Mesenchymal stem cell (in vitro differentiated cells and primary cell): Measurements from ENCODE around the gene CEP83.

Experiments used
- DNase-seq: peaks from one replicate; pipeline ENCODE4 v3.0.0-alpha.2; 2013
- H2AFZ ChIP-seq: one replicate; pipeline ENCODE4 v1.6.1; 2013; ENCODE audit warnings: low read depth, mild to moderate bottlenecking, control low read depth, inconsistent platforms, low read length, moderate library complexity
- H2AK5ac ChIP-seq: 2 replicates; pipeline ENCODE4 v1.6.1; 2013; ENCODE audit warnings: low read length, moderate library complexity, mild to moderate bottlenecking, inconsistent platforms; ENCODE audit not compliant: severe bottlenecking
- H2BK120ac ChIP-seq: one replicate; pipeline ENCODE4 v1.6.1; 2013; ENCODE audit warnings: low read depth, mild to moderate bottlenecking, inconsistent platforms, low read length, moderate library complexity
- H2BK12ac ChIP-seq, 2 experiments: one replicate each; pipeline ENCODE4 v1.6.1; 2013; ENCODE audit warnings: inconsistent platforms in 2 of 2, low read length in 2 of 2, mild to moderate bottlenecking in 2 of 2, moderate library complexity in 2 of 2, control low read depth in 1 of 2
- H2BK15ac ChIP-seq: one replicate; pipeline ENCODE4 v1.6.1; 2013; ENCODE audit warnings: mild to moderate bottlenecking, low read depth, inconsistent platforms; ENCODE audit not compliant: poor library complexity, severe bottlenecking
- H2BK5ac ChIP-seq: 2 replicates; pipeline ENCODE4 v1.6.1; 2013; ENCODE audit warnings: low read depth, mild to moderate bottlenecking, low read length, control low read depth, inconsistent platforms; ENCODE audit not compliant: poor library complexity, severe bottlenecking
- H3K14ac ChIP-seq, 2 experiments: one replicate each; pipeline ENCODE4 v1.6.1; 2013; ENCODE audit warnings: inconsistent platforms in 2 of 2, low read length in 2 of 2, control low read depth in 1 of 2, mild to moderate bottlenecking in 1 of 2, moderate library complexity in 1 of 2
- H3K18ac ChIP-seq, 2 experiments: one replicate each; pipeline ENCODE4 v1.6.1; 2013; ENCODE audit warnings: inconsistent platforms in 2 of 2, low read length in 2 of 2, control low read depth in 1 of 2, low read depth in 1 of 2, mild to moderate bottlenecking in 1 of 2
- H3K23ac ChIP-seq, 2 experiments: one replicate each; pipeline ENCODE4 v1.6.1; 2013; ENCODE audit warnings: inconsistent platforms in 2 of 2, low read length in 2 of 2, mild to moderate bottlenecking in 2 of 2, moderate library complexity in 2 of 2, control low read depth in 1 of 2
- H3K27ac ChIP-seq: 2 replicates; pipeline ENCODE4 v1.5.1; 2013; ENCODE audit warnings: mild to moderate bottlenecking, moderate library complexity, low read length, control low read depth, inconsistent platforms; ENCODE audit not compliant: poor library complexity, severe bottlenecking
- H3K27me3 ChIP-seq, 2 experiments: 2 replicates each; pipeline versions ENCODE4 v1.6.1 to v1.7.0; 2013; ENCODE audit warnings: low read length in 2 of 2, mild to moderate bottlenecking in 2 of 2, moderate library complexity in 2 of 2, control low read depth in 1 of 2, inconsistent platforms in 1 of 2; ENCODE audit not compliant: control insufficient read depth in 1 of 2, insufficient read depth in 1 of 2
- H3K36me3 ChIP-seq, 2 experiments: 2 replicates each; pipeline versions ENCODE4 v1.6.1 to v1.7.0; 2013; ENCODE audit warnings: low read length in 2 of 2, control low read depth in 1 of 2, inconsistent platforms in 1 of 2, low read depth in 1 of 2, mild to moderate bottlenecking in 1 of 2; ENCODE audit not compliant: insufficient read depth in 2 of 2, control insufficient read depth in 1 of 2
- H3K4ac ChIP-seq, 2 experiments: one replicate each; pipeline ENCODE4 v1.6.1; 2013; ENCODE audit warnings: inconsistent platforms in 2 of 2, low read length in 2 of 2, mild to moderate bottlenecking in 2 of 2, moderate library complexity in 2 of 2, control low read depth in 1 of 2, low read depth in 1 of 2
- H3K4me1 ChIP-seq: 2 replicates; pipeline ENCODE4 v1.6.1; 2013; ENCODE audit warnings: low read depth, low read length, control low read depth; ENCODE audit not compliant: control insufficient read depth, insufficient read depth
- H3K4me2 ChIP-seq: 2 replicates; pipeline ENCODE4 v1.6.1; 2013; ENCODE audit warnings: low read length, mild to moderate bottlenecking, inconsistent platforms; ENCODE audit not compliant: poor library complexity, severe bottlenecking
- H3K4me3 ChIP-seq, 2 experiments: 2 replicates each; pipeline versions ENCODE4 v1.5.1 to v1.7.0; 2013; ENCODE audit warnings: low read length in 2 of 2, mild to moderate bottlenecking in 2 of 2, control low read depth in 1 of 2, low read depth in 1 of 2; ENCODE audit not compliant: insufficient read depth in 1 of 2
- H3K79me1 ChIP-seq: replicated peaks from 2 replicates; pipeline ENCODE4 v1.6.1; 2013; ENCODE audit warnings: mild to moderate bottlenecking, control low read depth, low read length, inconsistent platforms; ENCODE audit not compliant: poor library complexity, severe bottlenecking
- H3K9ac ChIP-seq: 2 replicates; pipeline ENCODE4 v1.7.0; 2013; ENCODE audit warnings: mild to moderate bottlenecking, low read length, moderate library complexity
- H3K9me3 ChIP-seq: 2 replicates; pipeline ENCODE4 v1.7.0; 2013; ENCODE audit warnings: mild to moderate bottlenecking, low read length; ENCODE audit not compliant: control insufficient read depth
- H4K8ac ChIP-seq: one replicate; pipeline ENCODE4 v1.6.1; 2013; ENCODE audit warnings: inconsistent platforms, mild to moderate bottlenecking, low read length, moderate library complexity
- H4K91ac ChIP-seq: one replicate; pipeline ENCODE4 v1.6.1; 2013; ENCODE audit warnings: mild to moderate bottlenecking, low read length, inconsistent platforms
- WGBS: methylation state at CpG from one replicate; pipeline ENCODE4 v1.1.7; 2013; ENCODE audit warnings: mixed read lengths; 5-methylcytosine and 5-hydroxymethylcytosine counted together

CEP83 gene

DNA sequence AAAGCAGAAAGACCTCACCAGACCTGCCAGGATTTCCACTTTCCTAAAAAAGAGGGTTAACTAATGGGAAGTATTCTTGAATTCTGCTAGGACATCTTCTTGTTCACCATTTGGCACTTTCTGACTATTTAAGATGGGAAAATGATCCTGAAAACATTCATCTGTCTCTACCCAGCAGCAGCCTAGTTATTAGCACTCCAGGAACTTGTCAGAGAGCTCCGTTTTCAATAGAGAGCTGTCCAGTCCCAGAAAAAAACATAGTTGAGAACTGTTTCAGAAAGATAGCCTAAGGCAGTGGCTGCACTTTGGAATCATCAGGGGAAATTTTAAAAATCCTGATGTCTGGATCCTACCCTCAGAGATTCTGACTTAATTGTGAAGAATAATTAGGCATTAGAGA, 22.1 kb upstream of the CEP83 start:
- 65% methylated on average over 1 of the region's 1 CpG for WGBS
- H3K9me3 ChIP-seq: no peaks in the 10 kb centered on the region

DNA sequence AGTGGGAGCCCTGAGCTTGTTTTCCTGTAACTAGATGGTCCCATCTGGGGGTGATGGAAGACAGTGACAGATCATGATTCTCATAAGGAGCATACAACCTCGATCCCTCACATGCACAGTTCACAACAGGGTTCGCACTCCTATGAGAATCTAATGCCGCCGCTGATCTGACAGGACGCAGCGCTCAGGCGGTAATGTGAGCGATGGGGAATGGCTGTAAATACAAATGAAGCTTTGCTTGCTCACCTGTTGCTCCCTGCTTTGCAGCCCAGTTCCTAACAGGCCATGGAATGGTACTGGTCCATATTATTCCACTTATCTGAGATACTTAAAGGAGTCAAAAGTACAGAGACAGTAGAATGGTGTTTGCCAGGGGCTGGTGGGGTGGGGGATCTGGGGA, 9.9 kb upstream of the CEP83 start:
- no peaks in the 10 kb centered on the region for H3K36me3 ChIP-seq
- no peaks in the 10 kb centered on the region for H3K79me1 ChIP-seq
- no peak overlapping the region for H4K91ac ChIP-seq
- H3K4ac ChIP-seq: no peak overlapping the region
- no peaks in the 10 kb centered on the region for H3K27me3 ChIP-seq
- no peak overlapping the region for H3K18ac ChIP-seq
- H2BK15ac ChIP-seq: no peak overlapping the region
- H2BK5ac ChIP-seq: no peak overlapping the region
- no peak overlapping the region for H2BK12ac ChIP-seq
- no peak overlapping the region for H3K4me2 ChIP-seq
- H3K23ac ChIP-seq: no peak overlapping the region
- no peak overlapping the region for H2BK120ac ChIP-seq
- no peak overlapping the region for H3K9ac ChIP-seq
- H2AK5ac ChIP-seq: no peak overlapping the region
- no peaks in the 10 kb centered on the region for H3K9me3 ChIP-seq
- H3K27ac ChIP-seq: no peak overlapping the region
- H2AFZ ChIP-seq: no peak overlapping the region
- H3K4me1 ChIP-seq: no peaks in the 10 kb centered on the region
- no peak for DNase-seq
- no peak overlapping the region for H4K8ac ChIP-seq
- H3K4me3 ChIP-seq: no peak overlapping the region
- 84% methylated on average over 7 of the region's 8 CpGs for WGBS
- no peak overlapping the region for H3K14ac ChIP-seq

More for the DNA sequence above, 22.1 kb upstream of the CEP83 start:
- H2AK5ac ChIP-seq: no peak overlapping the region
- peaks cover 3 to 5% of the 10 kb centered on the region in 2 experiments for H3K27me3 ChIP-seq
- no peaks in the 10 kb centered on the region for H3K4me1 ChIP-seq
- H2BK5ac ChIP-seq: no peak overlapping the region
- H3K4me2 ChIP-seq: no peak overlapping the region
- H3K23ac ChIP-seq: no peak overlapping the region
- H3K14ac ChIP-seq: no peak overlapping the region
- no peak overlapping the region for H2BK12ac ChIP-seq
- H3K4me3 ChIP-seq: no peak overlapping the region
- H3K36me3 ChIP-seq: no peaks in the 10 kb centered on the region
- no peak overlapping the region for H4K8ac ChIP-seq
- H3K27ac ChIP-seq: no peak overlapping the region
- H3K9ac ChIP-seq: no peak overlapping the region
- H3K79me1 ChIP-seq: no peaks in the 10 kb centered on the region
- H4K91ac ChIP-seq: no peak overlapping the region
- H3K18ac ChIP-seq: no peak overlapping the region
- H3K4ac ChIP-seq: no peak overlapping the region
- no peak for DNase-seq
- no peak overlapping the region for H2BK15ac ChIP-seq
- no peak overlapping the region for H2AFZ ChIP-seq
- no peak overlapping the region for H2BK120ac ChIP-seq

DNA sequence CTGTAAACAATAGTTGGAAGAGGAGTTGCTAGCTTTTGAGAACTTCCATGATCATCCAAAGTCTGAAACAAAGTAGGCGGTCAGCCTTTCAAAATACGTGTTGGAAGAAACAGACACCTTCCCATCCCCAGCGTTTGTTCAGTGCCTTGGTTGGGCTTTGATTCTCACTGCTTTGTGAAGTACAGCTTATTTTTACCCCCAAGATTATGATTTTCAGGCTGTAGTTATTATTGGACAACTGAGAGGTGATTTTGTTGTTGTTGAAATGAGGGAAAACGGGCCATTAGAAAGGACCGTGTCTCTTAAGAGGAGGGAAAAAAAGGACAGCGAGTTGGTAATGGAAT, 921 bp upstream of the CEP83 start:
- no peak overlapping the region for H3K14ac ChIP-seq
- no peak overlapping the region for H2BK15ac ChIP-seq
- no peak overlapping the region for H2BK5ac ChIP-seq
- H4K91ac ChIP-seq: no peak overlapping the region
- no peaks in the 10 kb centered on the region for H3K4me1 ChIP-seq
- H3K27me3 ChIP-seq: no peaks in the 10 kb centered on the region
- H3K4me2 ChIP-seq: peak overlapping the region; percentile 81
- peak overlapping the region; percentile 79 to 96 for H3K4me3 ChIP-seq
- WGBS: 32% methylated on average over 6 of the region's 6 CpGs
- no peak overlapping the region for H3K4ac ChIP-seq
- no peak overlapping the region for H2BK120ac ChIP-seq
- H2AK5ac ChIP-seq: no peak overlapping the region
- H3K9me3 ChIP-seq: no peaks in the 10 kb centered on the region
- peak overlapping the region; percentile 47 for H4K8ac ChIP-seq
- H3K79me1 ChIP-seq: peaks cover 5% of the 10 kb centered on the region
- DNase-seq: no peak
- H2AFZ ChIP-seq: peak overlapping the region; percentile 95
- peak overlapping the region; percentile 94 for H3K9ac ChIP-seq
- no peak overlapping the region for H3K27ac ChIP-seq
- no peak overlapping the region for H3K18ac ChIP-seq
- H3K36me3 ChIP-seq: no peaks in the 10 kb centered on the region
- H3K23ac ChIP-seq: no peak overlapping the region
- no peak overlapping the region for H2BK12ac ChIP-seq

DNA sequence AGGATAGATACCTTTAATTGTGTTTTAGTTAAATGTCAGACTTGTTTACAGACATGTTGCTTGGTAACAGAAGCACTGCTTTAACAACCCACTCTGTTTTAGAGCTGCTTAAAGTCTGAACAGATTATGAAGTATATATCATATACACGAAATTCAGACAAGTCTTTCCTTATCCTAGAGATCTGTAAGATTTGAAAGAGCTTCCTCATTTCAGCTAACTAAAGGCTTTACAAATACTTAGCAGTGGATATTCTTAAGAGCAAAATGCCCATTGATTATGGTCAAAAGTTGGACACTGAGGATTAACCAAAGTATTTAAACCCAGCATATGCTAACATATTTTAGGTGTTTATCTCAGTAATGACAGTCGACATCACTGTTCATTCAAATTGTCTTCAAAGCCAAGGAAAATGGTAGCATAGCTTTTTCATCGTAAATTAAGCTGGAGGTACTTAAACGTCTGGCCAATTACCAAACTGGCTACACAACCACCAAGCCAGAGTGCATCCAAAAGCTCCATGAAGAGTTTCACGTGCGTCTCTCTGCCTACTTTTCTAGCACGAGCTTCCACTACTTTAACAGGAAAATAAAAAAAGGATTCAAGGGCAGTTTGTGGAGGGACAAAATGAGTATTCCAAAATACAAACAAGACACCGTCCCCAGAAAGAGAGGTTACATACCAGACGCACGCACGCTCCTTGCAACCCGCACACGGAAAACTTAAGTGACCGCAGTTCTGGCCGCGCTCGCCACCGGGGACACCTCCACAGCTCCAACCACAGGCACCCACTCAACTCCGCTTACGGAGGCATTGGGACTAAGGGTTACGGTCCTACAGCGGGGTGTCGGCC, 565 bp downstream of the CEP83 start:
- peaks cover 0 to 3% of the 10 kb centered on the region in 2 experiments for H3K36me3 ChIP-seq
- H3K14ac ChIP-seq: peak overlapping the region in 1 of 2 experiments; percentile 74
- peak; percentile 72 for DNase-seq
- peak overlapping the region; percentile 78 for H2BK15ac ChIP-seq
- H3K18ac ChIP-seq: peak overlapping the region; percentile 30 to 90
- H2BK5ac ChIP-seq: no peak overlapping the region
- H3K4me2 ChIP-seq: peak overlapping the region; percentile 81
- peak overlapping the region in 1 of 2 experiments; percentile 93 for H2BK12ac ChIP-seq
- H2AK5ac ChIP-seq: no peak overlapping the region
- peak overlapping the region; percentile 73 for H4K8ac ChIP-seq
- H3K4me3 ChIP-seq: peak overlapping the region; percentile 79 to 96
- peak overlapping the region; percentile 51 for H2BK120ac ChIP-seq
- no peaks in the 10 kb centered on the region for H3K4me1 ChIP-seq
- H3K79me1 ChIP-seq: peaks cover 8% of the 10 kb centered on the region
- no peak overlapping the region for H3K4ac ChIP-seq
- H3K23ac ChIP-seq: peak overlapping the region in 1 of 2 experiments; percentile 77
- H3K9ac ChIP-seq: peak overlapping the region; percentile 94
- WGBS: 2% methylated on average over 19 of the region's 23 CpGs
- H4K91ac ChIP-seq: peak overlapping the region; percentile 61
- H3K9me3 ChIP-seq: no peaks in the 10 kb centered on the region
- H3K27me3 ChIP-seq: no peaks in the 10 kb centered on the region
- H3K27ac ChIP-seq: peak overlapping the region; percentile 44
- peak overlapping the region; percentile 89 for H2AFZ ChIP-seq
